H9 (cell line): ENCODE measurements around the gene DLGAP4. TPM values are rescaled to one million over a fixed set of nuclear protein-coding genes. Genes with fewer than 3 reads are reported as not detected.
A peak's percentile ranks its signal among the peaks of the same experiment; 100 is the strongest.

Source experiments
- DNase-seq: peaks from one replicate; pipeline ENCODE4 v3.0.0-alpha.2; 2017
- H2AFZ ChIP-seq: one replicate; pipeline ENCODE4 v1.6.1; 2013; ENCODE audit warnings: mild to moderate bottlenecking, low read length, control low read depth, moderate library complexity
- H2AK5ac ChIP-seq: 2 replicates; pipeline ENCODE4 v1.6.1; 2013; ENCODE audit warnings: low read length, control low read depth, mixed read lengths; ENCODE audit not compliant: insufficient read length
- H2BK120ac ChIP-seq: one replicate; pipeline ENCODE4 v1.6.1; 2013; ENCODE audit warnings: low read depth, mild to moderate bottlenecking, low read length, control low read depth, inconsistent platforms; ENCODE audit not compliant: poor library complexity, severe bottlenecking
- H2BK12ac ChIP-seq: 2 replicates; pipeline ENCODE4 v1.6.1; 2013; ENCODE audit warnings: low read length, control low read depth, mixed read lengths, low read depth; ENCODE audit not compliant: insufficient read length
- H2BK15ac ChIP-seq: 2 replicates; pipeline ENCODE4 v1.6.1; 2013; ENCODE audit warnings: low read depth, low read length, control low read depth
- H2BK20ac ChIP-seq: one replicate; pipeline ENCODE4 v1.6.1; 2013; ENCODE audit warnings: low read depth, mild to moderate bottlenecking, low read length, control low read depth, inconsistent platforms; ENCODE audit not compliant: poor library complexity, severe bottlenecking
- H2BK5ac ChIP-seq: 2 replicates; pipeline ENCODE4 v1.6.1; 2013; ENCODE audit warnings: low read length, control low read depth, mixed read lengths; ENCODE audit not compliant: insufficient read length
- H3K14ac ChIP-seq: 2 replicates; pipeline ENCODE4 v1.6.1; 2013; ENCODE audit warnings: low read length, control low read depth; ENCODE audit not compliant: insufficient read depth
- H3K18ac ChIP-seq: 2 replicates; pipeline ENCODE4 v1.6.1; 2013; ENCODE audit warnings: low read depth, mild to moderate bottlenecking, mixed read lengths, low read length, control low read depth; ENCODE audit not compliant: insufficient read length
- H3K23ac ChIP-seq: 2 replicates; pipeline ENCODE4 v1.6.1; 2013; ENCODE audit warnings: low read length, control low read depth, mixed read lengths, low read depth; ENCODE audit not compliant: insufficient read length
- H3K23me2 ChIP-seq: 2 replicates; pipeline ENCODE4 v1.6.1; 2013; ENCODE audit warnings: low read depth, mild to moderate bottlenecking, mixed read lengths, low read length, control low read depth; ENCODE audit not compliant: insufficient read length, poor library complexity, severe bottlenecking
- H3K27ac ChIP-seq: 2 replicates; pipeline ENCODE4 v1.5.1; 2013; ENCODE audit warnings: low read length, control low read depth, mixed read lengths, low read depth; ENCODE audit not compliant: insufficient read length
- H3K27me3 ChIP-seq: 2 replicates; pipeline ENCODE4 v1.6.1; 2013; ENCODE audit warnings: low read length, control low read depth, inconsistent platforms; ENCODE audit not compliant: insufficient read depth
- H3K4ac ChIP-seq: 2 replicates; pipeline ENCODE4 v1.6.1; 2013; ENCODE audit warnings: low read depth, mild to moderate bottlenecking, control low read depth, inconsistent platforms, low read length, moderate library complexity
- H3K4me1 ChIP-seq: 2 replicates; pipeline ENCODE4 v1.6.1; 2013; ENCODE audit warnings: low read length, control low read depth, inconsistent platforms; ENCODE audit not compliant: insufficient read depth
- H3K4me2 ChIP-seq: 2 replicates; pipeline ENCODE4 v1.6.1; 2013; ENCODE audit warnings: low read length, control low read depth, mixed read lengths; ENCODE audit not compliant: insufficient read length, insufficient read depth
- H3K56ac ChIP-seq: 2 replicates; pipeline ENCODE4 v1.6.1; 2013; ENCODE audit warnings: low read depth, mild to moderate bottlenecking, mixed read lengths, low read length, control low read depth; ENCODE audit not compliant: insufficient read length
- H3K79me1 ChIP-seq: 2 replicates; pipeline ENCODE4 v1.6.1; 2013; ENCODE audit warnings: low read depth, mild to moderate bottlenecking, moderate library complexity, low read length, control low read depth, inconsistent platforms; ENCODE audit not compliant: insufficient read depth, poor library complexity, severe bottlenecking
- H3K79me2 ChIP-seq: 2 replicates; pipeline ENCODE4 v1.6.1; 2013; ENCODE audit warnings: low read length, control low read depth, inconsistent platforms; ENCODE audit not compliant: insufficient read depth
- H3K9ac ChIP-seq: 2 replicates; pipeline ENCODE4 v1.6.1; 2013; ENCODE audit warnings: low read length, control low read depth, mixed read lengths; ENCODE audit not compliant: insufficient read length; ENCODE audit errors: extremely low read depth
- H3K9me3 ChIP-seq: one replicate; pipeline ENCODE4 v1.6.1; 2013; ENCODE audit warnings: low read depth, low read length, inconsistent platforms; ENCODE audit not compliant: control insufficient read depth
- H3T11ph ChIP-seq: one replicate; pipeline ENCODE4 v1.6.1; 2013; ENCODE audit warnings: mild to moderate bottlenecking, low read length, control low read depth, inconsistent platforms
- H4K20me1 ChIP-seq: one replicate; pipeline ENCODE4 v1.6.1; 2013; ENCODE audit not compliant: control insufficient read depth, insufficient read length, insufficient read depth
- H4K5ac ChIP-seq: 2 replicates; pipeline ENCODE4 v1.6.1; 2013; ENCODE audit warnings: low read depth, mild to moderate bottlenecking, mixed read lengths, low read length, control low read depth; ENCODE audit not compliant: insufficient read length
- H4K8ac ChIP-seq: replicated peaks from 2 replicates; pipeline ENCODE4 v1.6.1; 2013; ENCODE audit warnings: low read length, control low read depth, mixed read lengths, low read depth; ENCODE audit not compliant: insufficient read length
- H4K91ac ChIP-seq: 2 replicates; pipeline ENCODE4 v1.6.1; 2013; ENCODE audit warnings: low read depth, mild to moderate bottlenecking, moderate library complexity, mixed read lengths, low read length, control low read depth; ENCODE audit not compliant: insufficient read length
- H3K27ac Mint-ChIP-seq, 3 experiments: 2 replicates in 2 of 3; 3 replicates in 1 of 3; pipeline ENCODE4 v1.8.0; 2020 to 2021; ENCODE audit warnings: mixed read lengths in 3 of 3, mild to moderate bottlenecking in 1 of 3, moderate library complexity in 1 of 3
- H3K27me3 Mint-ChIP-seq: 2 replicates; pipeline ENCODE4 v1.8.0; 2021; ENCODE audit warnings: low read depth, mild to moderate bottlenecking, moderate library complexity, mixed read lengths
- H3K36me3 Mint-ChIP-seq, 3 experiments: 2 replicates in 2 of 3; 3 replicates in 1 of 3; pipeline ENCODE4 v1.8.0; 2020 to 2021; ENCODE audit warnings: low read depth in 3 of 3, mixed read lengths in 3 of 3; ENCODE audit not compliant: insufficient read depth in 1 of 3
- H3K4me1 Mint-ChIP-seq, 2 experiments: 2 replicates each; pipeline ENCODE4 v1.8.0; 2020; ENCODE audit warnings: mixed read lengths in 2 of 2
- H3K4me3 Mint-ChIP-seq, 2 experiments: 2 replicates in 1 of 2; 3 replicates in 1 of 2; pipeline ENCODE4 v1.8.0; 2020 to 2021; ENCODE audit warnings: mild to moderate bottlenecking in 2 of 2, mixed read lengths in 2 of 2, moderate library complexity in 1 of 2
- H3K9me3 Mint-ChIP-seq, 2 experiments: 2 replicates in 1 of 2; 3 replicates in 1 of 2; pipeline ENCODE4 v1.8.0; 2020; ENCODE audit warnings: mild to moderate bottlenecking in 2 of 2, mixed read lengths in 2 of 2, moderate library complexity in 1 of 2
- CTCF ChIP-seq: fragments of 200-600 bp; sonication (generic); conservative IDR thresholded peaks from 3 replicates; pipeline ENCODE4 v1.8.0; 2021; ENCODE audit warnings: antibody characterized with exemption, mild to moderate bottlenecking
- WGBS: extraction: QIAGEN DNeasy Blood & Tissue Kit; methylation state at CpG from one replicate; pipeline ENCODE4 v1.1.7; 2013; ENCODE audit warnings: missing lambda C conversion rate, low lambda C conversion rate, mixed read lengths; ENCODE audit not compliant: insufficient read length; ENCODE audit errors: extremely low coverage; 5-methylcytosine and 5-hydroxymethylcytosine counted together
- total RNA-seq: library from RNA; stranded (reverse); gene quantifications from 2 replicates; pipeline ENCODE4 v1.2.1, GENCODE V29; 2021

The DLGAP4 gene
- total RNA-seq, 1 experiment from 2014 or later = 48.0 TPM

GRCh38 chr20:36550790-36551299, 244.7 kb downstream of the DLGAP4 start:
- Histone ChIP-seq H3K56ac (no peak overlapping the region), H2BK12ac (no peak overlapping the region), H3T11ph (no peak overlapping the region), H3K79me1 (peaks cover under 1% of the 10 kb centered on the region), H2BK5ac (no peak overlapping the region), H3K4ac (no peak overlapping the region), H3K23me2 (no peaks in the 10 kb centered on the region), H3K9ac (no peak overlapping the region), H3K23ac (no peak overlapping the region), H3K4me1 (no peaks in the 10 kb centered on the region), H3K27ac (no peak overlapping the region), H3K14ac (no peak overlapping the region), H4K8ac (no peak overlapping the region), H2AK5ac (no peak overlapping the region), H3K18ac (no peak overlapping the region), H3K27me3 (no peaks in the 10 kb centered on the region), H3K4me2 (no peak overlapping the region), H3K9me3 (no peaks in the 10 kb centered on the region), H2BK20ac (no peak overlapping the region), H3K79me2 (no peaks in the 10 kb centered on the region), H2BK120ac (no peak overlapping the region), H2AFZ (no peak overlapping the region), H4K91ac (no peak overlapping the region), H4K5ac (no peak overlapping the region), H2BK15ac (no peak overlapping the region), H4K20me1 (no peaks in the 10 kb centered on the region)
- no peak for DNase-seq
- Mint-ChIP-seq H3K27me3 (no peaks in the 10 kb centered on the region), H3K9me3 (no peaks in the 10 kb centered on the region), H3K27ac (peak overlapping the region in 2 of 3 experiments; percentile 33 to 62; a peak in 5 of 7 replicates), H3K36me3 (peaks cover 6 to 28% (median 15%) of the 10 kb centered on the region in 3 experiments; a peak in 6 of 7 replicates), H3K4me3 (no peak overlapping the region), H3K4me1 (peaks cover 0 to 5% of the 10 kb centered on the region in 2 experiments; a peak in 1 of 4 replicates)
- WGBS = no CpG with 5 or more reads among the region's 15 CpGs
- TF ChIP-seq CTCF = no peak
